ENCODE measurements around the gene VN1R4.
"Not testable (repeated sequence)": the region's sequence is repeated elsewhere in the genome, so short reads cannot be mapped to it uniquely, and the experiment has no call there.

DNA sequence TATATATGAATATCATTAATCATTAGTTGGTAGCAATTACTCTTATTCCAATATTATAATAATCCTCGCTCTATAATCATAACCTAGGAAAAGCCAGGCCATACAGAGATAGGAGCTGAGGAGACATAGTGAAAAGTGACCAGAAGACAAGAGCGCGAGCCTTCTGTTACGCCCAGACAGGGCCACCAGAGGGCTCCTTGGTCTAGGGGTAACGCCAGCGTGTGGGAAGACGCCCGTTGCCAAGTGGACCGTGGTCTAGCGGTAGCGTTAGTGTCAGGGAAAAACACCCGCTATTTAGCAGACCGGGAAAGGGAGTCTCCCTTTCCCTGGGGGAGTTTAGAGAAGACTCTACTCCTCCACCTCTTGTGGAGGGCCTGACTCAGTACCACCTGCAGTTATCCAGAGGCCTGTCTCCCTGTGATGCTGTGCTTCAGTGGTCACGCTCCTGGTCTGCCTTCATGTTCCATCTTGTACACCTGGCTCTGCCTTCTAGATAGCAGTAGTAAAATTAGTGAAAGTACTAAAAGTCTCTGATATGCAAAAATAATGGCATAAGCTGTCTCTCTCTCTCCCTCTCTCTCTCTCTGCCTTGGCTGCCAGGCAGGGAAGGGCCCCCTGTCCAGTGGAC, 9.7 kb downstream of the VN1R4 start, which contains the start of gene VN1R2:
- not testable (repeated sequence) for TF ChIP-seq POLR2A (IDR thresholded peaks at IDR 0.05); CTCF (IDR thresholded peaks at IDR 0.05); POLR2AphosphoS5 (IDR thresholded peaks at IDR 0.05); EP300 (IDR thresholded peaks at IDR 0.05; ENCODE audit: low read depth)
